COR-L47 (cell line): ENCODE results near the gene AGBL2.
"Not testable (repeated sequence)": the region's sequence is repeated elsewhere in the genome, so short reads cannot be mapped to it uniquely, and the experiment has no call there.

ENCODE experiments used
- DNase-seq: peaks from one replicate; lab custom pipeline; 2025; lab: John Stamatoyannopoulos, UW

The AGBL2 gene

GRCh38 chr11:47689480-47689879 is 25.7 kb downstream of the AGBL2 start:
- no peak for DNase-seq

- no peak for DNase-seq
Observed at GRCh38 chr11:47688991-47689390, 26.2 kb downstream of the AGBL2 start.

- DNase-seq, result no peak
Observed at GRCh38 chr11:47688111-47688510, 27.1 kb downstream of the AGBL2 start.

- not testable (repeated sequence) for DNase-seq
Observed at GRCh38 chr11:47686704-47687103, 28.5 kb downstream of the AGBL2 start.

- DNase-seq, result no peak
Observed at GRCh38 chr11:47686151-47686550, 29.0 kb downstream of the AGBL2 start.

GRCh38 chr11:47675851-47676250 is 39.3 kb downstream of the AGBL2 start:
- DNase-seq, result no peak

- DNase-seq, result no peak
Observed at GRCh38 chr11:47672283-47672730, 42.9 kb downstream of the AGBL2 start.

- no peak for DNase-seq
Observed at GRCh38 chr11:47669856-47670255, 45.3 kb downstream of the AGBL2 start.

- no peak for DNase-seq
Observed at GRCh38 chr11:47668665-47669064, 46.5 kb downstream of the AGBL2 start.

- no peak for DNase-seq
Observed at GRCh38 chr11:47667555-47667954, 47.6 kb downstream of the AGBL2 start.

GRCh38 chr11:47667135-47667534 is 48.0 kb downstream of the AGBL2 start:
- no peak for DNase-seq

- not testable (repeated sequence) for DNase-seq
Observed at GRCh38 chr11:47664936-47665335, 50.2 kb downstream of the AGBL2 start.

GRCh38 chr11:47661245-47661644 is 53.9 kb downstream of the AGBL2 start:
- DNase-seq, result no peak

GRCh38 chr11:47659276-47659675 is 55.9 kb downstream of the AGBL2 start:
- DNase-seq, result no peak

GRCh38 chr11:47656260-47656885 is 58.8 kb downstream of the AGBL2 start:
- no peak for DNase-seq

- DNase-seq, result no peak
Observed at GRCh38 chr11:47651818-47652469, 63.2 kb downstream of the AGBL2 start.

- no peak for DNase-seq
Observed at GRCh38 chr11:47649276-47649675, 65.9 kb downstream of the AGBL2 start.

- no peak for DNase-seq
Observed at GRCh38 chr11:47646019-47646418, 69.2 kb downstream of the AGBL2 start.

- no peak for DNase-seq
Observed at GRCh38 chr11:47645500-47645899, 69.7 kb downstream of the AGBL2 start.

- peak; percentile 94 for DNase-seq
Observed at GRCh38 chr11:47642099-47642855, 72.9 kb downstream of the AGBL2 start, which contains the start of gene MTCH2. Gene MTCH2 (minus strand): TSS chr11:47642559. CDS start chr11:47642465, 94 bp downstream.

GRCh38 chr11:47641600-47642098 is 73.5 kb downstream of the AGBL2 start:
- no peak for DNase-seq

- DNase-seq, result not testable (repeated sequence)
Observed at GRCh38 chr11:47640506-47640905, 74.7 kb downstream of the AGBL2 start.

GRCh38 chr11:47636331-47636730 is 78.8 kb downstream of the AGBL2 start:
- not testable (repeated sequence) for DNase-seq
